Coronary artery (tissue), 2 donors: ENCODE data around the gene SNX8.

ENCODE experiments used
- DNase-seq: peaks from one replicate; pipeline ENCODE4 v3.0.0-alpha.2; 2017; ENCODE audit warnings: low spot score
- H3K27ac ChIP-seq, 2 donors: fragments of 200-600 bp; sonication (generic); one replicate each; pipeline ENCODE4 v1.5.1; 2016 to 2019
- H3K4me3 ChIP-seq: fragments of 200-600 bp; sonication (generic); 2 replicates; pipeline ENCODE4 v1.5.1; 2016; ENCODE audit warnings: mild to moderate bottlenecking, moderate library complexity
- TF ChIP-seq, protein P1 (sequence below): fragments of 200-600 bp; sonication (generic); IDR thresholded peaks from one replicate; pipeline ENCODE4 v1.5.1; 2019; ENCODE audit warnings: antibody characterized with exemption

Gene SNX8, protein sequence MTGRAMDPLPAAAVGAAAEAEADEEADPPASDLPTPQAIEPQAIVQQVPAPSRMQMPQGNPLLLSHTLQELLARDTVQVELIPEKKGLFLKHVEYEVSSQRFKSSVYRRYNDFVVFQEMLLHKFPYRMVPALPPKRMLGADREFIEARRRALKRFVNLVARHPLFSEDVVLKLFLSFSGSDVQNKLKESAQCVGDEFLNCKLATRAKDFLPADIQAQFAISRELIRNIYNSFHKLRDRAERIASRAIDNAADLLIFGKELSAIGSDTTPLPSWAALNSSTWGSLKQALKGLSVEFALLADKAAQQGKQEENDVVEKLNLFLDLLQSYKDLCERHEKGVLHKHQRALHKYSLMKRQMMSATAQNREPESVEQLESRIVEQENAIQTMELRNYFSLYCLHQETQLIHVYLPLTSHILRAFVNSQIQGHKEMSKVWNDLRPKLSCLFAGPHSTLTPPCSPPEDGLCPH

DNA sequence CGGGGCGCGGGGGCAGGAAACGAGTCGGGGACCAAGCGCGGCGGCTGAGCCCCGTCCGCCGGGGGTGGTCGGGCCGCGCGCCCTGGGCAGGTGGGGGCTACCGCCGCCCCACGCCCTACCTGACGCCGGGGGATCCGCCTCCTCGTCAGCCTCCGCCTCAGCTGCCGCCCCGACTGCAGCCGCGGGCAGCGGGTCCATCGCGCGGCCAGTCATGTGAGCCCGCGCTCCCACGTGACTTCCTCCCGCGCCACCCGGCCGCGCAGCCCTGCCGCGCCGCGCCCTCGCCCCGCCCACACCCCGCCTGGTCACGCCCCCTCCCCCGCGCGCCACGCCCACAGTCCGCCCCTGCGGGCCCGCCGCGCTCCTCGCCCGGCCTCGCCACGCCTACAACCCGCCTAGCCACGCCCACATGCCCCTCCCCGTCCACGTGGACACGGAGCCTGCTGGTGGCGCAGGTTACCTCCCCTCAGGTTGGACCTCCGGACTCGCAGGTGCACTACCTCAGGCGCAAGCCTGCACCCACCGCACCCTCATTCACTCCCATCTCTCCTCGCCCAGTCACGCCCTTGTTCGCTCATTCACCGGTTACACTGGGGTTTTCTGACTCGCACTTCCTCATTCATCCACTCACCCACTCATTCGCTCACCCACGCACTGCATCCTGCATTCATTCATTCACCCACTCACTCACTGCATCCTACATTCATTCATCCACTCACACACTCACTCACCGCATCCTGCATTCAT, at the start of gene SNX8:
TSS of gene SNX8 (minus strand) at position 233 of the 747 bp plus-strand sequence. CDS start at position 213, 20 bp downstream.
- peak within 1 kb of the TSS; percentile 86 for H3K4me3 ChIP-seq
- H3K27ac ChIP-seq = peak within 1 kb of the TSS; percentile 69 to 82
- peak; percentile 91 for DNase-seq
- TF ChIP-seq, protein P1, sequence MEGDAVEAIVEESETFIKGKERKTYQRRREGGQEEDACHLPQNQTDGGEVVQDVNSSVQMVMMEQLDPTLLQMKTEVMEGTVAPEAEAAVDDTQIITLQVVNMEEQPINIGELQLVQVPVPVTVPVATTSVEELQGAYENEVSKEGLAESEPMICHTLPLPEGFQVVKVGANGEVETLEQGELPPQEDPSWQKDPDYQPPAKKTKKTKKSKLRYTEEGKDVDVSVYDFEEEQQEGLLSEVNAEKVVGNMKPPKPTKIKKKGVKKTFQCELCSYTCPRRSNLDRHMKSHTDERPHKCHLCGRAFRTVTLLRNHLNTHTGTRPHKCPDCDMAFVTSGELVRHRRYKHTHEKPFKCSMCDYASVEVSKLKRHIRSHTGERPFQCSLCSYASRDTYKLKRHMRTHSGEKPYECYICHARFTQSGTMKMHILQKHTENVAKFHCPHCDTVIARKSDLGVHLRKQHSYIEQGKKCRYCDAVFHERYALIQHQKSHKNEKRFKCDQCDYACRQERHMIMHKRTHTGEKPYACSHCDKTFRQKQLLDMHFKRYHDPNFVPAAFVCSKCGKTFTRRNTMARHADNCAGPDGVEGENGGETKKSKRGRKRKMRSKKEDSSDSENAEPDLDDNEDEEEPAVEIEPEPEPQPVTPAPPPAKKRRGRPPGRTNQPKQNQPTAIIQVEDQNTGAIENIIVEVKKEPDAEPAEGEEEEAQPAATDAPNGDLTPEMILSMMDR = no peak

DNA sequence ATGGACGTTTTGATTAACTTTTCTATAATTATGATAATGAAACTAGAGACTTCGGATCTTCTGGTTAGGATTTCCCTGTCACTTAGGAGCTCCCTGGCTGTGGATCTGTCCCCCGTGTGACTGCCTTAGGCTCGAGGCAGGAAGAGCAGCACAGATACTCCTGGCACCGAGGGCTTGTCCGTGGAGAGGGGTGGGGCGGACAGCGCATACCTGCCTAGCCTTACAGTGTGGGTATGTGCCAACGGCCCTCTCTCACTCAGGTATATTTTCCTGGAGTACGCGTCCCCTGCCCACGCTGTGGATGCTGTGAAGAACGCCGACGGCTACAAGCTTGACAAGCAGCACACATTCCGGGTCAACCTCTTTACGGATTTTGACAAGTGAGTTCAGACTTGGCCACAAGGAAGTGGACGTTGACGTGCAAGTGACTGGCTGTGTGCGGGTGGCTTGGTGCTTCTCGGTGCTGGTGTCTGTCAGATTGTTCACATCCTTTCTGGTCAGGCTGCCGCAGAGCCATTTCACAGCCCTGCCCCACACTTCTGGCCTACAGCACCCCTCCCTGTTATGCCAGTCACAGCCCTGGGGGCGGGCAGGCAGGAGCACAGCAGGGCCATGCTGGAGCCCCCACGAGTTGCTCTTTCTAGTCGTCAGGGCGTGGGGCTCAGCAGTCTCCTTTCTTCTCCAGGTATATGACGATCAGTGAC, 48.3 kb upstream of the SNX8 start:
- TF ChIP-seq, protein P1 = no peak

DNA sequence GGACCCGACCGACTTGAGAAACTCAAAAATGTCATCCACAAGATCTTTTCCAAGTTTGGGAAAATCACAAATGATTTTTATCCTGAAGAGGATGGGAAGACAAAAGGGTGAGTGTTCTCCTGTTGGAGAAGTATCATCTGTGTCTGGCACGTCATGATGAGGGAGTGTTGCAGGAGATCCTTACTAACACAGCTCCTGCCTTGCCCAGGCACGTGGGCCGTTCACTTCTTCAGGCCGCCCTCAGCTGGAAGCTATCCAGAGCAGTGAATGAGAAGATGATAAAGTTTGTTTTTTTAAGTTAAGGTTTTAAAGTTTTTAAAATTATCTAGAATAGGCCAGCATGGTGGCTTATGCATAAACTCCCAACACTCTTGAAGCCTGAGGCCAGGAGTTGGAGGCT, 46.6 kb upstream of the SNX8 start:
- no peak for DNase-seq
- Histone ChIP-seq H3K4me3 (no peak overlapping the region), H3K27ac (no peak overlapping the region)
- TF ChIP-seq, protein P1 = no peak

More for the DNA sequence above, 48.3 kb upstream of the SNX8 start:
- DNase-seq = no peak
- Histone ChIP-seq H3K4me3 (no peak overlapping the region), H3K27ac (no peak overlapping the region)

DNA sequence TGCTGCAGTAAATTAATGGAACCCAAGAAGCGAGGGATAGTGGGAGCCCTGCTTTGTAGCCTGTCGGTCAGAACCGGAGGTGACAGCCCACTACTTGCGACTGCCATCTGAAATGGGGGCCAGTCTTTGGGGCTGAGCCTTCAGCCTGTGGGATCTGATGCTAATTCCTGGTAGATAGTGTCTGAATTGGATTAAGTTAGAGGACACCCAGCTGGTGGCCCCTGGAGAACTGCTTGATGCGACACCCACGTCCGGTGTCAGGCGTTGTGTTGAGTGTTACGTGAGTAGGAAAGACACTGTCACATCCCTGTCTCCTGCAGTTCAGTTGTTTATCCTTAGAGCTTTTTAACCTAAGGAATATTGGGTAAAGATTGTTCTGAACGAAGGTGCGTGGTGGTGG, 45.4 kb upstream of the SNX8 start:
- no peak for DNase-seq
- TF ChIP-seq, protein P1 = no peak
- Histone ChIP-seq H3K27ac (no peak overlapping the region), H3K4me3 (no peak overlapping the region)

DNA sequence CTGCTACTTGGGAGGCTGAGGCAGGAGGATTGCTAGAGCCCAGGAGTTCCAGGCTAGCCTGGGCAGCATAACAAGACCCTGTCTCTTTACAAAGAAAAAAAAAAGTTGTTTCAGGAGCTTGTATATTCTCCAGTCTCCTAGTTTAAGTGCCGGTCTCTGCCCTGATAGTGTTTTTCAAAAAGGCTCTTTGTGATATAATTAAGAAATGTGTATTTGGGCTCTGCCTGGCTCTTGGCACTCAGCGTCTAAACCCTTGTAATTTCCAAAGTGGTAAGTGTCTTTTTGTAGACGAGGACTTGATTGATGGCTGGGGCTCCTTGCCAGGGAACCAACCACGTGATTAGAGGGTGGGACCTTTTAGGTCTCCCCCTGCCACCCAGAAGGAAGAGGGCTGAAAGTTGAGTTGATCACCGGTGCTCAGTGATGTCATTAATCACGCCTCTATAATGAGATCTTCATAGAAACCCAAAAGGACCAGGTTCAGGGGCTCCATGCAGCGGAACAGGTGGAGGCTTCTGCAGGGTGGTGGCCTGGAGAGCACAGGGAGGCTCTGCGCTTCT, 44.8 kb upstream of the SNX8 start:
- H3K27ac ChIP-seq = no peak overlapping the region
- no peak overlapping the region for H3K4me3 ChIP-seq
- TF ChIP-seq, protein P1 = no peak
- no peak for DNase-seq

DNA sequence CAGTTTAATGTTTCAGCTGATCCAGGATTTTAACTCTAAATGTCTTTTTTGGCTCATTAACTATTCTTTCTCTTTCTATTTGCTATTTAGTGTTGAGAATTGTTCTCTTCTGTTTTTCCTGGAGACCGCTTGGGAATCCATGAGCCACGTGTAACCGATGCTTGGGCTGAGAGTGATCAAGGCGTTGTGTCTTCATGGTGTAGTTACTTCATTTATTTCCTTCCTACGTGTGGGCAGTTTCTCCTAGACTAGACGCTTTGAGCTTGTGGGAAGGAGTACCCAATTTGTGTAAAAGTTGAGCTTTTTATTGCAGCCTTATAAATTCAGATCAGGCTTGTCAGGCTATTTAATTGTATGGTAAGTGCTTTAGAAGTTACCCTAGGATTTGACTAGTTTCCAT, 43.3 kb upstream of the SNX8 start:
- Histone ChIP-seq H3K27ac (no peak overlapping the region), H3K4me3 (no peak overlapping the region)
- DNase-seq = no peak
- TF ChIP-seq, protein P1 = no peak
